Suppressor macrophage (primary cell): ENCODE measurements around the gene PLVAP.

Experiments used
- DNase-seq, 4 experiments: peaks; one replicate each; pipeline ENCODE4 v3.0.0-alpha.2; 2020 to 2022
- total RNA-seq, 17 experiments: gene quantifications; one replicate each; lab custom pipeline; 2026; ENCODE audit warnings: mixed read lengths in 6 of 17, inconsistent platforms in 3 of 17; lab: John Stamatoyannopoulos, UW

Gene PLVAP
- 0 to 0.99 (median 0) reads per million in 17 experiments for total RNA-seq

GRCh38 chr19:17376935-17377600 lies at the start of gene PLVAP:
PLVAP (minus strand) TSS chr19:17377342; CDS start chr19:17377288, 54 bp downstream.
- DNase-seq, result peak in 3 of 4 experiments; percentile 17 to 59 (median 28)

DNA sequence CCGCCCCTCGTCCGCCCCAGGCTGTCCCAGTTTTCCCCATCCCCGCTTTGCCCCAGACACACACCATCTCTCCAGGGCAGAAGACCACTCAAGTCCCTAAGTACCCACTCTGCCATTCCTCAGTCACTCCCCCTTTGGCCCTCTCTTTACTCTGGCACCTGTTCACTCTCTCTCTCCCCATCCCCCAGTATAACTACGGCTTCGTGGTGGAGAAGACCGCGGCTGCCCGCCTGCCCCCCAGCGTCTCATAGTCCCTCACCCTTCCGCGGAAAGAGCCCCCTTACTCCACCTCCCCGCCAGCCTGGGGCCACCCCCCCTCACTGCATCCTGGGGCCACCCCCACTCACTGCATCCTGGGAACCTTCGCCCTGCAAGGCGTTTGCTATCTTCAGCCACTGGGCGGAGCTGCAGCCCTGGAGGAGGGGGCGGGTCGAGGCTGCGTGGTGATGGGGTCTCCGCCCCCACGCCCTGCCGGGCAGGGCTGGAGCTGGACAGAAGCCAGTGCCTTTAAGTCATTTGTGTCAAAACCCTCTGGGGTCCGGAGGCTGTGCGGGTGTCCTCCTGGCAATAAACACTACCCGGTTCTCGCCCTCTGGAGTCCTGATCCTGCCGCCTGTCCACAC lies 47.7 kb upstream of the PLVAP start:
- DNase-seq, result peak in 3 of 4 experiments; percentile 29 to 66 (median 46)

- no peak for DNase-seq
Measured at GRCh38 chr19:17423429-17424208, 46.5 kb upstream of the PLVAP start.

DNA sequence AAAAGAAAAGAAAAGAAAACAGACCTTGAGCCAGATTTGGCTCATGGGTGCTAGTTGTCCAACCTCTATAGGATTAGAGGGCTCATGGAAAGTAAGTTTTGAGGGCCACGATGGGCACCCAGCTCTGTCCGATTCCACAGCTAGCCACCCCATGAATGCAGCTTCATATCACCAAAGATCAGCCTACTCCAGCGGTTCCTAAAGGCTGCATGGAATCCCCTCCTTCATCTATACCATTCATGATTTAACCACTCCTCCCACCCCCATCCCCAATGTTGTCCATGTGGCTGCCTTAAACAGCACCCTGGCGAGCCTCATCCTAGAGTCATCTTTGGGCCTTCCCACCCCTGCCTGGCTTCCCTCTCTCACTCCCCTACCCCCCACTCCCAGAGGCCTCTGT lies 44.8 kb upstream of the PLVAP start:
- no peak for DNase-seq

DNA sequence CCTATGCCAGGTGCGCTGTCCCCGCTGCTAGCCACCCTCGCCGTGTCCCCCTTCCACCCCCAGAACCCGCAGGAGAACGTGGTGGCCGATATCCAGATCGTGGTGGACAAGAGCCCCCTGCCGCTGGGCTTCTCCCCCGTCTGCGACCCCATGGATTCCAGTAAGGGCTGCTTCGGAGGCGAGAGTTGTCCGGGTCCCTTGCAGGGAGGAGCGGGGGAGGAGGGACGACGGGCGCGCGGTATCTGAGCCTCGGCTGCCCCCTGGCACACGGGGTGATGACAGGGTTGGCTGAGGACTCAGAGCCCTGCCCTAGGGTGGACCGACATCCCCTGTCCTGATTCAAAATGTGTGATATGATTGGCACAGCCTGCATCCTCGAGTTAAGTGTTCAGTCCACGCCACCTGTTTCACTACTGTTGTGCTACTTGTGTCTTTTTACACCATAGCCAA lies 43.4 kb upstream of the PLVAP start:
- peak; percentile 40 to 74 (median 53) for DNase-seq

DNA sequence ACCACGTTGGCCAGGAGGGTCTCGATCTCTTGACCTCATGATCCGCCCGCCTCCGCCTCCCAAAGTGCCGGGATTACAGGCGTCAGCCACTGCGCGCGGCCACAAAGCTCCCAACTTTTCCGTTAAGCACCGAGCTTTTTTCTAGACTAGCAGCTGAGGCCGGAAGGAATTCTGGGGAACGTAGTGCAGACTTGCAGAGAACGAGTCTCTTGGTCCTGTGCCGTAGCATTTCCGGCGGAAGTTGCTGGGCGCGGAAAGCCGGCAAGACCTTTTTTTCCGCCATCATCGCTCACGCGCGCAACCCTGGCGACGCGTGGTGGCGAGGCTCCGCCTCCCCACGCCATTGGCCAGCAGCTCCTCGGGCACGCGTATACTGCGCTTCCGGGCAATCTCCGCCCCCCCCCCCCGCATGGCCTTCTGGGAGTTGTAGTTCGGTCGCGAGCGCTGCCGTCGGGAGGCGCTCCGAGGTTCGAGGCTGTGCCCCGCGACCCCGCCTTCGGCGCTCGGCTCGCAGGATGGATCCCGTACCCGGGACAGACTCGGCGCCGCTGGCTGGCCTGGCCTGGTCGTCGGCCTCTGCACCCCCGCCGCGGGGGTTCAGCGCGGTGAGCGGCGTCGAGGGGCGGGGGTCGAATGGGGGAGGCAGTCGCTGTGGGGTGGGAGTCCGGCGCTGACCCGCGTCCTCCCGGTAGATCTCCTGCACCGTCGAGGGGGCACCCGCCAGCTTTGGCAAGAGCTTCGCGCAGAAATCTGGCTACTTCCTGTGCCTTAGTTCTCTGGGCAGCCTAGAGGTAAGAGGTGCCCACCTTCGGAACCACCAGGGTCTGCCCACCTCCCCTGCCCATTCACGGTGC lies 42.7 kb upstream of the PLVAP start, which contains the start of gene MVB12A:
Gene MVB12A (plus strand): TSS at position 427 of the 854 bp plus-strand sequence. CDS start 89 bp downstream, at position 516.
- peak; percentile 98 to 99 (median 99) for DNase-seq

DNA sequence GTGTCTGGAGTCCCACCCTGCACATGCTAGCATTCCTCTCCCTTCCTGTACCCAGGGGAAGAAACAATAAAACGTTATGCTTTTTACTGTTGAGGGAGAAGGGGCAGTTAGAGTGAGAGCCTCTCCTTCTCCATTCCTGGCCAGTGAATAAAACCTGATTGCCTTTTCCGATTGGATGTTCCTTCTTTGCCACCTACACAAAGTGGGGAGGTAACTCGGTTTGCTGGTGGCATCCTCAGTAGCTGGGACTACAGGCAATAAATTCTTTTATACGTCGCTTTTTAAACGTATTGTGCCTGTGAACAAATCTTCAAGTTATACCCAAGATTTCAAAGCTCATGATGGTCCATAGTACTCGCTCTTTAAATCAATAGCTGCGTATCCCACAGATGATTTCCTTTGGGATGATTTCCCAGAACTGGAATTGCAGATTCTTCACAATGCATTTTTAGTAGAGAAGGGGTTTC lies 42.0 kb upstream of the PLVAP start:
- DNase-seq, result peak in 1 of 4 experiments; percentile 16

- no peak for DNase-seq
Measured at GRCh38 chr19:17418710-17419109, 41.6 kb upstream of the PLVAP start.

GRCh38 chr19:17415121-17415520 lies 38.0 kb upstream of the PLVAP start:
- no peak for DNase-seq

- no peak for DNase-seq
Measured at GRCh38 chr19:17414097-17414496, 37.0 kb upstream of the PLVAP start.

GRCh38 chr19:17411801-17412200 lies 34.7 kb upstream of the PLVAP start:
- no peak for DNase-seq

- DNase-seq, result no peak
Measured at GRCh38 chr19:17409990-17410389, 32.8 kb upstream of the PLVAP start.

DNA sequence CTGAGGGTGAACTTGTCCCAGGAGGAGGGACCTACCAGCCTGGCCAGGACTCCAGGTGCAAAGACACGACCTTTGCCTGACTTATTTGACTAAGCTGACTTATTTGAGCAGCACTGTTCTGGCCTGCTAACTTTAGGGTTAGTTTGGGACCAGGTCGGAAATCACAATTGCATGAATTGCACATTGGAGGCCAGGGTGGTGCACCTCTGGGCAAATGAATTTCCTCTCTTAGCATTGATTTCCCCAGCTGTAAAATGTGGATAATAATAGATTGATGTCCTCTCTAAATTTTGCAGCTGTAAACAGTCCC lies 29.7 kb upstream of the PLVAP start:
- no peak for DNase-seq

GRCh38 chr19:17406046-17406886 lies 29.1 kb upstream of the PLVAP start:
- peak; percentile 33 to 42 (median 38) for DNase-seq

DNA sequence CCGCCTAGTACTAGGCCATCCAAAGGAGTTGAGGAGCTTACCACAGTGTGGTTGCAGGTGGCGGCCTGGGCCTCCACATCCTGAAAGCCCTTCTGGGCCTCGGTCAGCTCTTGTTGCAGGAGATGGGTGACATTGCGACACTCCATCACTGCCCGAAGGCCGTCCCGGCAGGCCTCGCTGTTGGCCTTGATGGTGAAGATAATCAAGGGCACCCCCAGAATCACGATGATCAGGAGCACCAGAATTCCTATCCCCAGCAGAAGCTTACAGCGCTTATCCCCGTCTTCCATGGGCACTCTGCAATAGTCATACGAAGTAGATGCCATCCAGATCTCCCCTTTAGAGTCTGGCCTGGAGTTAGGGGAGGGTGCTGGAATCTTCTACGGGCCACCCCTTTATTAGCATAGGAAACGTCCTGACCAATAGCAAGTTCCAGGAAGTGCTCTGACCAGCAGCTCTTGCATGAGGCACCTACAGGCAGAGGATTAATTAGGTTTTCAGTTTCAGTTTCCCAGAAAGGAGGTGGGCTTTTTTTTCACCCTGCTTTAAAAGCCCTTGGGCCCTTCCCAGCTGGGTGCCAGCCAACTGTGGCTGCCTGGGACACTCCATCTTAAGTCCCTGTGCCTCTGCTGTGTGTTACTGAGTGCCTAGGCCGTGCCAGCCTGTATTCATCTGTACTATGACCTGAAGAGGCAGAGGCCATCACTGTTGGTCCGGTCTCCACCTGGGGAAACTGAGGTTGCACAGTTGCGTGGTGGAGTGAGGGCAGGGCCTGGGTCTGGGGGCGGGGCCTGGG lies 28.3 kb upstream of the PLVAP start, which contains the start of gene BST2:
Gene BST2 (minus strand): TSS at position 381 of the 796 bp plus-strand sequence. CDS start 55 bp downstream, at position 326.
- peak; percentile 74 to 91 (median 87) for DNase-seq

DNA sequence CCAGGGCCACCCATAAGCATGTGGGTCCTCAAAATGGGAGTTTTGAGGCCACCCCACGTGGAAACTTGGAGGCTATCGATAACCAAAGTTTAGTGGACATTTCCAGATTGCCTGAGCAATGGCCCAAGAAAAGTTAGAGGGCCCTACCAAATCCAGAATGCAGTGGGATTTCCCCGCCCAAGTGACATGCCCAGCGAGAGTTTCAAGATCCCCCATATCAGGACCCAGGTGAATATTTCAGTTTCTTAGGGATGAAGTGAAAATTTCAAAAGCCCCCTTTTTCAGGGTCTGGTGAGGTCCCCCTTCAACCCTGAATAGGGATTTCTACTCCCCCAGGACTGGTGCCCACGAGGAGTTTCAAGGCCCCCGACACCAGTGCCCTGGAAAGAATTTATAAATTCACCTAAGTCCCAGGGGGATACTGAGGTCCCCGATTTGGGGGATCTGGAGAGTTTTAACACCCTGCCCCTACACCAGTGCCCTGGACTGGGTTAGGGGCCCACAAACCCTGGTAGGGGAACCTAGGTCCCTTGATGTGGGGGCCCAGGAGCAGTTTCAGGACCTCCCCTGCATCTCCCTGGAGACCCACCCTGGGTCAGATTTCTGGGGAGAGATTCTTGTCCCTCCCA lies 27.6 kb upstream of the PLVAP start:
- no peak for DNase-seq

- no peak for DNase-seq
Measured at GRCh38 chr19:17404015-17404414, 26.9 kb upstream of the PLVAP start.

DNA sequence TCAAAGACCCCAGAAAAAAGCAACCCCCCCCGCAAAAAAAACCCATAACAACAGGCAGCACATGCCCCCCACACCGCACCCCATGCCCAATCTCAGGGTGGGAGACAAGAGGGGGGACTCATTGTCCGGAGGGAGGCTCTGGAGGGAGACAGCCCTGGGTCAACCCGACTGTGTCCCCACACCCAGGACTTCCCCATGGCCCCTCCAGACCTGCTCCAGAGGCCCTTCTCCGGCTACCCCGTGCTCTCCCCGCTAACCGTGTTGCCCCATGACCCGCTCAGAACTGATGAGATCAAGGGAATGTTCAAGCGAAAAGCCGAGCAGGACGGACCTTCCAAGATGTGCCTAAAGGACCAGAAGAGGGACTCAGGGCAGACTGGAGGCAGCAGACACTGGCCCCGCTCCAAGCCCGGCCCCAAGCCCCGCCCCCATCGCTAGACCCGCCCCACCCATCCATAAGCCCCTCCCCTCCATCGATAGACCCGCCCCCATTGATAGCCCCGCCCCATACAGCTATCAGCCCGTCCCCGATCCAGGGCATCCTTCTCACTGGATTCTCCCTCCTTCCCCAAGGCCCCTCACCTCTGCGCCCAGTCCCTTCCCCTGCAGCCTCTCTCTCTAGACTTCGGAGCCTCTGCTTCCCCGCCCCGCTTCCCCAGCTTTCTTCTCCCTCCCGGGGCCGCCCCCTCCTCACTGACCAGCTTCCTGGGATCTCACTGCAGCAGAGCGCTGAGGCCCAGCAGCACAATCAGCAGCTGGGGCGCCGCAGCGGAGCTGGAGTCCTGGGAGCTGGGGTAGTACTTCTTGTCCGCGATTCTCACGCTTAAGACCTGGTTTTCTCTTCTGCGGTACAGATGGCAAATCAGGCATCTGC lies 26.1 kb upstream of the PLVAP start:
- peak; percentile 26 to 58 (median 49) for DNase-seq

DNA sequence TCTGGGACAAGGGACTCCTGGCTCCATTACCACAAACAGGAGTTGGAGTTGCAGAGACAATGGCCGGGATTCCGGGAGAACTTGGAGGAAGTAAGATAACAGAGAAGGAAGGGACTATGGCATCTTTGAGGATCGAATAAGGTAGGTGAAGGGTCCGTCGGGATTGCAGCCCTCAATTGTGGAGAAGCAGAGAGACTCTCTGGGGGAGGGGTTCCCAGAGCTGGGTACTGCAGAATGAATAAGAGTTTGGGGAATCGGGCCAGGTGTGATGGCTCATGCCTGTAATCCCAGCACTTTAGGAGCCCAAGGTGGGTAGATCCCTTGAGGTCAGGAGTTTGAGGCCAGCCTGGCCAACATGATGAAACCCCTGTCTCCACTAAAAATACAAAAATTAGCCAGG lies 24.5 kb upstream of the PLVAP start:
- no peak for DNase-seq
